HT-29 (cell line): ENCODE results near the gene TCAF1. TPM values are rescaled to one million over a fixed set of nuclear protein-coding genes. Genes with fewer than 3 reads are reported as not detected.

Experiments used
- DNase-seq: peaks from one replicate; pipeline ENCODE4 v3.0.0-alpha.2; 2015; ENCODE audit warnings: low spot score
- total RNA-seq: library from RNA; depleted of rRNA; stranded (reverse); fragments of >200 nt; shearing (Covaris generic); gene quantifications from 2 replicates; pipeline ENCODE4 v1.2.3, GENCODE V29; 2014; rRNA removed

TCAF1 gene
- 17.4 and 22.4 TPM in 2 replicates for total RNA-seq

- DNase-seq, result peak; percentile 97
Observed at GRCh38 chr7:143901668-143902331, at the start of gene TCAF1. TSS of gene TCAF1 (minus strand) at chr7:143902176. CDS start at chr7:143876608, 25,568 bp downstream.

GRCh38 chr7:143948733-143949132 is 46.8 kb upstream of the TCAF1 start:
- DNase-seq, result no peak

GRCh38 chr7:143947111-143947510 is 45.1 kb upstream of the TCAF1 start:
- no peak for DNase-seq

GRCh38 chr7:143945423-143945822 is 43.4 kb upstream of the TCAF1 start:
- DNase-seq, result no peak

- DNase-seq, result no peak
Observed at GRCh38 chr7:143938379-143939243, 36.6 kb upstream of the TCAF1 start.

GRCh38 chr7:143936087-143937009 is 34.4 kb upstream of the TCAF1 start:
- DNase-seq, result no peak

GRCh38 chr7:143934526-143935325 is 32.8 kb upstream of the TCAF1 start, which contains the start of gene OR2F2:
TSS of gene OR2F2 (plus strand) at chr7:143935233. CDS start at chr7:143935233, 0 bp downstream.
- no peak for DNase-seq

GRCh38 chr7:143931739-143932138 is 29.8 kb upstream of the TCAF1 start:
- no peak for DNase-seq

- no peak for DNase-seq
Observed at GRCh38 chr7:143929224-143929920, 27.4 kb upstream of the TCAF1 start.

- DNase-seq, result no peak
Observed at GRCh38 chr7:143924851-143925250, 22.9 kb upstream of the TCAF1 start.

GRCh38 chr7:143914938-143915652 is 13.1 kb upstream of the TCAF1 start:
- DNase-seq, result no peak

GRCh38 chr7:143913945-143914615 is 12.1 kb upstream of the TCAF1 start:
- no peak for DNase-seq

- DNase-seq, result no peak
Observed at GRCh38 chr7:143910473-143911248, 8.7 kb upstream of the TCAF1 start.

GRCh38 chr7:143909863-143910262 is 7.9 kb upstream of the TCAF1 start:
- DNase-seq, result no peak

- DNase-seq, result no peak
Observed at GRCh38 chr7:143908120-143908519, 6.1 kb upstream of the TCAF1 start.

GRCh38 chr7:143906895-143907294 is 4.9 kb upstream of the TCAF1 start:
- no peak for DNase-seq

- no peak for DNase-seq
Observed at GRCh38 chr7:143906151-143906550, 4.2 kb upstream of the TCAF1 start.

GRCh38 chr7:143905509-143905908 is 3.5 kb upstream of the TCAF1 start:
- DNase-seq, result no peak
